Suppressor macrophage (primary cell): Measurements from ENCODE around the gene LRRC8E.
"Not testable (repeated sequence)": the region's sequence is repeated elsewhere in the genome, so short reads cannot be mapped to it uniquely, and the experiment has no call there.

Experiments used
- DNase-seq, 4 experiments: peaks; one replicate each; pipeline ENCODE4 v3.0.0-alpha.2; 2020 to 2022

LRRC8E gene

DNA sequence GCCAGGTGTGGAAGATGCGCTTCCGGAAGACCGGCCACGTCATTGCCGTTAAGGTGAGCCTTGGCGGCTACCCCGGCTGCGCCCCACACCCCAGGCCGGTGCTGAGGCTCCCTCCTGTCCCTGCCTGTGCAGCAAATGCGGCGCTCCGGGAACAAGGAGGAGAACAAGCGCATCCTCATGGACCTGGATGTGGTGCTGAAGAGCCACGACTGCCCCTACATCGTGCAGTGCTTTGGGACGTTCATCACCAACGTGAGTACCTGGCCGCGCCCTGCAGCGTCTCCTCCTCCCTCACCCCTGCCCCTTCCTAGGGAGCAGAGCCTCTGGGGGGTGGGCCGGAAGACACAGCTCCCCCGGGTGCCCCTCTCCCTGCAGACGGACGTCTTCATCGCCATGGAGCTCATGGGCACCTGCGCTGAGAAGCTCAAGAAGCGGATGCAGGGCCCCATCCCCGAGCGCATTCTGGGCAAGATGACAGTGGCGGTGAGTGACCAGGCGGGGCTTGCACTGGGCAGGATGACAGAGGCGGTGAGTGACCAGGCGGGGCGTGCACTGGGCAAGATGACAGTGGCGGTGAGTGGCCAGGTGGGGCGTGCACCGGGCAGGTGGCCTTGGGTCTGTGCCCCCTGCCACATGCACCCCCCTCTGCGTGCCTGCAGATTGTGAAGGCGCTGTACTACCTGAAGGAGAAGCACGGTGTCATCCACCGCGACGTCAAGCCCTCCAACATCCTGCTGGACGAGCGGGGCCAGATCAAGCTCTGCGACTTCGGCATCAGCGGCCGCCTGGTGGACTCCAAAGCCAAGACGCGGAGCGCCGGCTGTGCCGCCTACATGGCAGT is 22.2 kb downstream of the LRRC8E start:
- DNase-seq: no peak

DNA sequence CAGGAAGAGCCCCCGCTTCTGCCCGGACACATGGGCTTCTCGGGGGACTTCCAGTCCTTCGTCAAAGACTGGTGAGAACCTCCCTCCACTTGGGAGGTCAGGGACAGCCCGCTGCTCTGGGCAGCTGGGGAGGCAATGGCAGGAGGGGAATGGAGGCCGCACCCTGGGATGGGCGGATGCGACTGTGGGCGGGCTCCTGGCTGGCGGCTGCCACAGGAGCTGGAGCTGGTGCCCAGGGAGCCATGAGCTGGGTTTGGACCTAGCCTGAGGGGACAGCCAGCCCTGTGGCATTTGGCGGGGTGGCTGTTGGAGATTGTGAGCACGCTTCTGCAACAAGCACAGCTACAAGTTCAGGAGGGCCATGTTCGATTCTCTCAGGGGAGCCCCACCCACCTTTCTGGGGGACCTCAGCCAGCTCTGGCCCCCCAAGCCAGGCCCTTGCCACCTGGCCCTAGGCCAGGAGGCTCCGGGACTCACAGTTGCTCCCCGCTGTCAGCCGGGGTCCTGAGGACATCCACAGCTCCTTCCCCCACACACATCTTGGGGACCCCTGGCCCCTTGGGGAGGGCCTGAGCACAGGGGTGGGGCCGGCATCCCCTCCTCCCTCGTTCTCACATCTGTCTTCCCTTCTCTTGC is 23.3 kb downstream of the LRRC8E start:
- no peak for DNase-seq

DNA sequence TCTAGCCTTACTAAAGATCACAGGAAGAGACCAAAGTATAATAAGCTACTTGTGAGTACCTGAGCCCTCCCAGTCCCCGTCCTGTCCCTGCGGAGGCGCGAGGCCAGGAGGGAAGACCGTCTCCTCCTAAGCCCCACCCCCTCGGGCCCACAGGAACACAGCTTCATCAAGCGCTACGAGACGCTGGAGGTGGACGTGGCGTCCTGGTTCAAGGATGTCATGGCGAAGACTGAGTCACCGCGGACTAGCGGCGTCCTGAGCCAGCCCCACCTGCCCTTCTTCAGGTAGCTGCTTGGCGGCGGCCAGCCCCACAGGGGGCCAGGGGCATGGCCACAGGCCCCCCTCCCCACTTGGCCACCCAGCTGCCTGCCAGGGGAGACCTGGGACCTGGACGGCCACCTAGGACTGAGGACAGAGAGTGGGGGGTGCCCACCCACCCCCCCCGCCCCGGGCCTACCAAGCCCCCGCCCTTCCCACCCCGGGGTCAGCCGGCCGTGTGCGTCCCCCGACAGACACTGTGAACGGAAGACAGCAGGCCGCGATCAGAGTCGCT is 23.9 kb downstream of the LRRC8E start:
- no peak for DNase-seq

DNA sequence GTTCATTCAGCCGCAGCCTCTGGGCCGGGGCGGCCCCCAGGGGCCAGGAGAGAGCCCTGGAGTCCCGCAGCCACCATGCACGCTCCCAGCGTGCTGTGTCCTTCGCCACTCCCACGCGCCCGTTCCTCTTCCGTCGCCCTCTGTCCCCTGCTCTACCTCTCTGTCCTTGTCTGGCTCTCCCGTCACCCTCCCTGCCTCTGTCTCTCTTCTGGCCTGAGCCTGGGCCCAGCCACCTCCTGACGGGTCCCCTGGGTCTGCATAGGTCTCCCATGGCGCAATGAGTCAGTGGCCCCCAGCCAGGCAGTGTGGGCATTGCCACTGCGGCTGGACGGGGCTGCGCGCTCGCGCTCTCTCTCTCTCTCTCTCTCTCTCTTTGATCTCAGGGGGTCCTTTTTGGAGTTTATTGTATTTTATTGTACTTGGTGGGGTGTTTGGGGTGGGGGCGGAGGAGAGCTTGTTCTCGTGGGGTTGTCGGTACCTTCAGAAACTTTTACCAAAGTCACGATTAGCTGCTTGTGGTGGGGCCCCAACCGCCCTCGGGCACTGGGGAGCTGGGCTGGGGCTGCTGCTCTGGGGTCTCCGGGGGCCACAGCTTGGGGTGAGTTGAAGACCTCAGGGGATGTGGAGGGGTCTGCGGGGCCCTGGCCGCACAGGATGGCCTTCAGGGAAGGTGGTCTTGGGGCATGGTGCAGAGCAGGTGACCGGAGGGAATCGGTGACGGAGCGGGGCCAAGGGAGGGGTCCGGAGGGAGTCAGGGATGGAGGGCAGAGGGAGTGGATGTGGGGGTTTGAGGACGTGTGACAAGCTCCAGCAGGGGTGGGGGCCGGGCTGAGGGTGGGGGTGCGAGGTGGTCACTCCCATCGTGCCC is 24.6 kb downstream of the LRRC8E start:
- DNase-seq: no peak

DNA sequence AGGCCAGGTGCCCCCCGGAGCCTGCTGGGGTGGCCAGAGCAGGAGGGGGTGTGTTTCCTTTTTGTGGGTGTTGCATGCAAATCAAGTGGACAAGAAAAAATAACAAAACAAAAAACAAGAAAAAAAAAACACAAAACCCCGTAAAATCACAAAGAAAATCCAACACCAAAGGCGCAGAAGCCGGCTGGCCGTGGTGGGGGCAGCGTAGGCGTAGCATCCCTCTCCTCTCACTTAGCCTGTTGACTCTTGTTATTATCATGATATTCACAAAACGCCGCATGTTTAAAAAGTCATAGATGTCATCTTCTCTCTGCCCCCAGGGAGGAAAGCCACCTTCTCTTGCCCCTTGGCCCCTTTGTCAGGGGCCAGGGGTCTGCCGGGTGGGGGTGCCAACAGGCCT is 25.3 kb downstream of the LRRC8E start:
- no peak for DNase-seq

DNA sequence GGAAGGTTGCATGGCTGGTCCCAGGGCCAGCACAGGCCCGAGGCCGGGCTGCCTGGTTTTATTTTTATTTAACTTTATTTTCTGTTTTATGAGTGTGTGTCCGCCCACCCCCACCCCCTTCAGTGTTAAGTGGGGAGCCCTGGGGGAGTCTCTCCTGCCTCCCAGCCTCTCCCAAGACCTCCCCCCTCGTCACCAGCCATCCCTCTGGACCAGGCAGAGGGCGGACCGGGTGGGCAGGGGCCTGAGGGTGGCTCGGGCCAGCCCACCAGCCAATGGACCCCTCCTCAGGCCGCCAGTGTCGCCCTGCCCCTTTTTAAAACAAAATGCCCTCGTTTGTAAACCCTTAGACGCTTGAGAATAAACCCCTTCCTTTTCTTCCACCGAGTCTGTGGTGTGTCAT is 25.8 kb downstream of the LRRC8E start:
- no peak for DNase-seq

DNA sequence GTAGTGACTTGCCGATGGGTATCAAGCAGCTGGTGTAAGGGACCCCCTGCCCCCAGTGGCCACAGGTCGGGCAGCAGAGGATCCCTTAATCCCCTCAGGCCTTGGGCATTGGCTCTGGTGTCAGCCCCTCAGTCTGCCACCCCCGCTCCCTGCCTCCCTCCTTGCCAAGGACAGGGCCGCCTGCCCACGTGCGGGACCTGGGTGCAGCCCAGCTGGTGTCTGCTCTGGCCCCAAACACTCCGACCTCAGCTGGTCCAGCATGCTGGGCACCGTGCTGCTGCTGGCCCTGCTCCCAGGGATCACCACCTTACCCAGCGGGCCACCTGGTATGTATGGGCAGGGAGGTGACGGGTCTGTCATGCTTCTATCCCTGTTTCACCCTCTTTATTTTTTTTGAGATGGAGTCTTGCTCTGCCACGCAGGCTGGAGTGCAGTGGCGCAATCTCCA is 26.3 kb downstream of the LRRC8E start, which contains the start of gene TGFBR3L:
TSS of gene TGFBR3L (plus strand) at position 233 of the 448 bp plus-strand sequence.
- DNase-seq: no peak

DNA sequence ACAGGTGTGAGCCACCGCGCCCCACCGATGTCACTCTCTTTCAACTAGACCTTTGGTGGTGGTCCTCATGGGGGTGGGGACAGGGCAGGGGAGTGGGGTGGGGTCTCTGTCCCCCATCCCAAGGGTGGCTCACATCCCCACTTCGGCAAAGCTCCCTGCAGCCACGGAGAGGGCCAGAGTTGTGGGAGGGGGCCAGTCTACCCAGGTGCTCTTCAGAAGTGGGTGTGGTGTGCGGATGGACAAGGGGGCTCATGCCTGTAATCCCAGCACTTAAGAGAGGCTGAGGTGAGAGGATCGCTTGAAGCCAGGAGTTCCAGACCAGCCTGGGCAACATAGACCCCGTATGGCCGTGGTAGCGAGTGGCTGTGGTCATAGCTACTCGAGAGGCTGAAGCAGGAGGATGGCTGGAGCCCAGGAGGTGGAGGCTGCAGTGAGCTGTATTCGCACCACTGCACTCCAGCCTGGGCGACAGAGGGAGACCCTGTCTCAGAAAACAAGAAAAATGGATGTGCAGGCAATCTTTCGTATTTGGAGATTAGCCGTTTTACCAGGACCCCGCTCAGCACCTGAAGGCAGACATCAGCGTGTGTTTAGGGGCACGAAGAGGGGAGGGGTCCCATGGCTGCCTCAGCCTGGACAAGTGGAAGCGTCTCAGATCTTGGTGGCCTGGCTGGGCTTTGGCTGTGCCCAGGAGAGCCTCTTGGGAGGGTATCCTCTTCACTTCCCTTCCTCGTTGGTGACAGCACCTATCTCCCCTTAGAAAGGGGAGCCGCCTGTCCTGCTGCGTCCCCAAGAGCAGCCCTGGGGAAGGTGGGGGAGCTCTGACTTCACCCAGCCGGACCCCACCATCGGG is 27.2 kb downstream of the LRRC8E start:
- DNase-seq: no peak

DNA sequence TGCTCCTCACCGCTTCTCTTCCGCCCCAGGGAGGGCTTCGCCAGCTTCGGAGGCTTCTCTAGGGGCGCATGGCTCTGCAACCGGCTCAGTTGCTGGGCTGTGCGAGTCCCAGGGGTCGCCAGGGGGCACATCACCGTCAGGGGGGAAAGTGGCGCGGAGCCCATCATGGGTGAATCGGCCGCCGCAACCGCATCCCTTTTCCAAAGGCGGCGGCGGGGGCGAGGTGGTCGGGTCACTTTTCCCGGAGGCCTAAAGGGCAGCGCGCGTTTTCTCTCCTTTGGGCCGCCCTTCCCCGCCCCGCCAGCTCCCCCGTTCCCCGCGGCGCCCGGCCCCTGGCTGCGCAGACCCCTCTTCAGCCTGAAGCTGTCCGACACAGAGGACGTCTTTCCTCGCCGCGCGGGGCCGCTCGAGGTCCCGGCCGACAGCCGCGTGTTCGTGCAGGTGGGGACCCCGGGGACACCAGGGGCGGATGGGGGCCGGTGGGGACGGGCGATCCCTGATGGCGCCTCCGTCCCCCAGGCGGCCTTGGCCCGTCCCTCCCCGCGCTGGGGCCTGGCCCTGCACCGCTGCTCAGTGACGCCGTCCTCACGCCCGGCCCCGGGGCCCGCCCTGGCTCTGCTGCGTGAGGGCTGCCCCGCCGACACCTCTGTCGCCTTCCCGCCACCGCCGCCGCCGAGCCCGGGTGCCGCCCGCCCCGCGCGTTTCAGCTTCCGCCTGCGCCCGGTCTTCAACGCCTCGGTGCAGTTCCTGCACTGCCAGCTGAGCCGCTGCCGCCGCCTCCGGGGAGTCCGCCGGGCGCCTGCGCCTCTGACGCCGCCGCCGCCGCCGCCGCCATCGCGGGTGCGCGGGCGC is 28.0 kb downstream of the LRRC8E start:
- DNase-seq: peak; percentile 47 to 86 (median 70)

DNA sequence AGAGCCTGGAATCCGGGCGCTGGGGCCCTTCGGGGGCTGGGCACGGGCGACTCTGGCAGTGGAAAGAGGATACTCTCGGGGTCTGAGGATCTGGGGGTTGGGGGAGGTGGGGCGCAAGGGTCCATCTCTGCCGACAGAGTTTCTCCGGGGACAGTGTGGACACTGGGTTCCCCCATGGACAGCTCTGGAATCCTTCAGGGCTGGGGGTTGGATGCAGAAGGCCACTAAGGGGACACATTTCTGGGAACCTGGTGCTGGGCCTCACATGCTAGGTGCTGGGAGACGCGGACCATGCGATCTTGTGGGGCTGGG is 28.6 kb downstream of the LRRC8E start:
- no peak for DNase-seq

DNA sequence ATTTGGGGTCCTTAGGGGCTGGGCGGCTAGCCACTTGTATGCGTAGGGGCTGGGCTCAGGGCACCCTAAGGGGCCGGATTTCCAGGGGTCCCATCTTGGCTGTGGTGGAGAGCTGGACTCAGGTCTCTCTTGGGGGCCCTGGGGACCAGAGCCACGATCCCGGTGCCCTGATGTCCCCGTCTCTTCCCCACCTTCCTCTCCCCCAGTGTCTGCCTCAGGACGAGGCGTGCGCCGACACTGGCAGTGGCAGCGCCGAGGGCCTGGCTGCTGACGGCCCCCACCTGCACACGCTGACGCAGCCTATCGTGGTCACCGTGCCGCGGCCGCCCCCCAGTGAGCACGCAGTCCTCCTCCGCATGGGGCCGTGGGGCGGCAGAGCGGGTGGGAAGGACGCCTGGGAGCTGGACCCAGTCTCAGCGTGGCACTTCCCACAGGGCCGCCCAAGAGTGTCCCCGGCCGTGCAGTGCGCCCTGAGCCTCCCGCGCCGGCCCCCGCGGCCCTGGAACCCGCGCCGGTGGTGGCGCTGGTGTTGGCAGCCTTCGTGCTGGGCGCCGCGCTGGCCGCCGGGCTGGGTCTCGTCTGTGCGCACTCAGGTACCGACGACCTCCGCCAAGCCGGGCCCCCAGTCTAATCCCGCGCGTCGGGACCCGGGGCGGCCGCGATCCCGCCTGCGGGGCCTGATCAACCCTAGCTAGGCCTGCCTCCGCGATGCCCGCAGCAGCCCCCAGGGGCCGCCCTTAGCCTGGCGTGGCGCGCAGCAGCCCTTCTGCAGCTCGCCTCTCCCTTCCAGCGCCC is 29.2 kb downstream of the LRRC8E start:
- peak; percentile 62 to 85 (median 68) for DNase-seq

DNA sequence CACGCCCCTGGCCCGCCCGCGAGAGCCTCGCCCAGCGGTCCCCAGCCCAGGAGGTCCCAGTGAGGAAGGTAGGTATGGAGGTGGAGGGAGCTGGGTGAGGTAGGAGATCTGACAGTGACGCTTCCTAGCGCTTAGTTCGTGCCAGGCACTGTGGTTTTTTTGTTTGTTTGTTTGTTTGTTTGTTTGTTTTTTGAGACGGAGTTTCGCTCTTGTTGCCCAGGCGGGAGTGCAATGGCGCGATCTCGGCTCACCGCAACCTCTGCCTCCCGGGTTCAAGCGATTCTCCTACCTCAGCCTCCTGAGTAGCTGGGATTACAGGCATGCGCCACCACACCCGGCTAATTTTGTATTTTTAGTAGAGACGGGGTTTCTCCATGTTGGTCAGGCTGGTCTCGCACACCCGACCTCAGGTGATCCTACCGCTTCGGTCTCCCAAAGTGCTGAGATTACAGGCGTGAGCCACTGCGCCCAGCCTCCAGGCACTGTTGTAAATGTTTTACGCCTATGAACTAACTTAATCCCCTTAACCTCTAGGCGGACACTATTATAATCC is 29.8 kb downstream of the LRRC8E start:
- DNase-seq: not testable (repeated sequence)

DNA sequence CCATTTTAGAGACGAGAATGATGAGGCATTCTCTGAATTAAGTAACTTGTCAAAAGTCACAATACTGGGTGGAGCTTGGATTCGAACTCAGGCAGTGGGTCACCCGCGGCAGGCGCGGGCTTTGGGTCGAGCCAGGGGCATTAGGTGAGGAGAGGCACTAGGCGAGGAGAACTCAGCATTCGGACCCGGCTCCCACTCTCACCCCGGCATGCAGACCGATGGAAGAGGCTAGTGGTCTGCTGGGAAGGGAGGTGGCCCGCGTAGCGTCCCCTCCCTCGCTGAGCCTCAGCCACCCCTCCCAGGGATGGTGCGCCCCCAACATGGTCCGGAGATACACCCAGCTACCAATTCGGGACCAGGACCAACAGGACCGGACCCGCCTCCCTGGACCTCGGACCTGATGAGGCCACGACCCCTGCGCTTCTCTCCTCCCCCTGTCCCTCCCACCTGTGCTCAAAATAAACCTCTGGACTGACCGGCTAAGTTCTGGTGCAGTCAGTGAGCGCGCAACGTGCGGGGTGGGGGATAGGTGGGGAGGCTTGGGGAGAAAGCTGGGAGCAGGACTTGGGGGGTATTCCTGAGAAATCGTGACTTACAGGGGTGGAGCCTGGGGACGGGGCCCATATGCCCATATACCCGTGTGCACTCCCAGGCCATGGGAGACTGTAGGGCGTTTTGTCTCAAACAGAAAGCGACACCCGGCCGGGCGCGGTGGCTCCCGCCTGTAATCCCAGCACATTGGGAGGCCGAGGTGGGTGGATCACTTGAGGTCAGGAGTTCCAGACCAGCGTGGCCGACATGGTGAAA is 30.5 kb downstream of the LRRC8E start:
- DNase-seq: no peak

DNA sequence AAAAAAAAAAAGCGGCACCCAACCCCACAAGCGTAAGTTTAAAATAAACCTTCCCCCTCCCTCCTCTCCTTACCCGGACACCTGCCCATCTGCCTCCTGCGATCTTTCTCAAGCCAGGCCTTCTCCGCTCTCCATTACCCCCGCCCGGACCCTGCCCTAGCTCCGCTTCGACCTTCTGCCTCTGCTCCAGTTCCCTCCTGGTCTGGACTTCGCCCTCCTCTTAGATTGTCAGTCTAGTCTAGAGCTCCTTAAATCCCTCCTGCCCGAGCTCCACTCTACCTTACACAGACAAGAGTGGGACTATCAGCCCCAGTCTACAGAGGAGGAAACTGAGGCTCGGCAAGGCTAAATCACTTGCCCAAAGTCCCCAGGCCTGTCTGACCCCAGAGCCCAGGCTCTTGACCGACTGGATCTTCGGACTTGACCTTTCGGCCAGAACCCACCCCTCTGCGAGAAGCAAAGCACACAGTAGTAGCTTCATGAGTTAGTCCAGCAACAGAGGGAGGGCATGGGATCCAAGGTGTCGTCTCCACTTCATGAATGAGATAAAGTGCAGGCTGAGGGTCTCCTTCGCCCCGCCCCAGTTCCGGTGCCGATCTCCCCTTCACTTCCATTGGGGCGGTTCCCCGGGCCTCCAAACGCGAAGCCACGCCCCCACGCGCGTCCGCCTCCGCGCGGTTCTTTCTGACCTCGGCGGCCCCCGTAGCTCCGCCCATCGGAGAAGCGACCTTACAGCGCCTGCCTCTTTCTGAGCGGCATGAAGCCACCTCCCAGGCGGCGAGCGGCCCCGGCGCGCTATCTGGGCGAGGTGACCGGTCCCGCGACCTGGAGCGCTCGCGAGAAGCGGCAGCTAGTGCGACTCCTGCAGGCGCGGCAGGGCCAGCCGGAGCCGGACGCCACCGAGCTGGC is 31.6 kb downstream of the LRRC8E start, which contains the start of gene SNAPC2:
TSS of gene SNAPC2 (plus strand) at position 729 of the 909 bp plus-strand sequence. CDS start at position 758, 29 bp downstream.
- DNase-seq: peak; percentile 95 to 98 (median 98)

DNA sequence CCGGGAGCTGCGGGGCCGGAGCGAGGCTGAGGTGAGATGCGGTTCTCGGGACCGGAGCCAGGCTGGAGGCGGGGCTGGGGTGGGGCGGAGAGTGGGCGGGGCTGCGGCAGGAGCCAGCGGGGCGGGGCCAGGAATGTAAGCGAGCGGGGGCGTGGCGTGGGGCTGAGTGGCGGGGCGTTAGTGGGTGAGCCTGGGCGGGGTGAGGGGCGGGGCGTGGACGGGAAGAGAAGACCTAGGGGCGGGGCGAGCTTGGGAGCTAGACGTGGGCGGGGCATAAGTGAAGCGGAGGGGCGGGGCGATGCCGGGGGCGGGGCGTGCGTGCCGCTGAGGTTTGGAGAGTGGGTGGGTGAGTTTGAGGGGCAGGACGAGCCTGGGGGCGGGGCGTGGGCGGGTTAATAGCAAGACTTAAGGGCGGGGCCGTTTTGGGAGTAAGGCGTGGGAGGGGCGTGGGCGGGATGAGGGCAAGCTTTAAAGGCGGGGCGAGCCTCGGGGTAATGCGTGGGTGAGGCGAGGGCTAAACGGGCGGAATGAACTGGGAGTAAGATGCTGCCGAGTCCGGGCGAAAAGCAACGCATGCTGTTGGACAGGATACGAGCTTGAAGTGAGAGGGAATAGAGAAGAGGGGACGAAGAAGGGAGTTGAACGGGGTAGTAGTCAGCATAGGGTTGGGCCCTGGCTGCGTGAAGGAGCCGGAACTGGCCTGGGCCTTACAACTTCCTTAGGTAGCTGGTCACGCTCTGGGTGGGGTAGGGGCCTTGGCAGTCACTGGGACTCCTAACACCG is 32.4 kb downstream of the LRRC8E start:
- peak; percentile 96 to 100 (median 99) for DNase-seq

DNA sequence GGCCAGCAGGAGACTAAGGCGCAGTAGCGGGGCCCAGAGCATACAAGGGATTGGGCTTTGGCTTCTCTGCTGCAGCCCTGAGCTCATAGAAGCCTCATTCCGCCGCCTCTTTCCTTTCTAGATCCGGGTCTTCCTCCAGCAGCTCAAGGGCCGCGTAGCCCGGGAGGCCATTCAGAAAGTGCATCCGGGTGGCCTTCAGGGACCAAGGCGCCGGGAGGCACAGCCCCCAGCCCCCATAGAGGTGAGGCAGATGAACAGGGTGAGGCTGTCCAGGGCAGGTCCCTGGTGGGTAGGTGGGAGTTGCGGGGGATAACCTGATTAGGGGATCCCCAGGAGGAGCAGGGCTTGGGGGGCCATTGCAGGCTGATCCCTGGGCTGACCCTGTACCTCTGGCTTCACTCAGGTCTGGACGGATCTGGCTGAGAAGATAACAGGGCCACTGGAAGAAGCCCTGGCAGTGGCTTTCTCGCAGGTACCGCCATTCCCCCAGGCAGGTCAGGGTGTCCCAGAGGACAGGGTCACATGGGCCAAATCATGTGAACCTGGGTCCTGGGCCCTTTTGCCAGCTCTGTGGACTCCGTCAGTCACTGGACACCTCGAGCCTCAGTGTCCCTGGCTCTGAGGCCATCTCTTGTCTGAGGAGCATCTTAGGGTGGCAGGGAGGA is 33.1 kb downstream of the LRRC8E start:
- no peak for DNase-seq
